Prostate gland (tissue), 2 donors: ENCODE results near the gene C1orf159. TPM values are rescaled to one million over a fixed set of nuclear protein-coding genes. Genes with fewer than 3 reads are reported as not detected.

Experiments
- DNase-seq: peaks from one replicate; pipeline ENCODE4 v3.0.0-alpha.2; 2019; ENCODE audit warnings: low spot score
- H3K27ac ChIP-seq, 2 donors: fragments of 200-600 bp; sonication (generic); 2 replicates each; pipeline ENCODE4 v1.5.1; 2017 to 2019
- H3K27me3 ChIP-seq: fragments of 200-600 bp; sonication (generic); replicated peaks from 2 replicates; pipeline ENCODE4 v1.5.1; 2019; ENCODE audit not compliant: insufficient read depth
- H3K36me3 ChIP-seq, 2 donors: fragments of 200-600 bp; sonication (generic); 1 replicate in 1 of 2; 2 replicates in 1 of 2; pipeline versions ENCODE4 v1.5.1 to v1.8.1; 2017 to 2019
- H3K4me1 ChIP-seq: fragments of 200-600 bp; sonication (generic); replicated peaks from 2 replicates; pipeline ENCODE4 v1.5.1; 2019
- H3K4me3 ChIP-seq, 2 donors: fragments of 200-600 bp; sonication (generic); 2 replicates each; pipeline ENCODE4 v1.5.1; 2017 to 2019
- H3K9me3 ChIP-seq: fragments of 200-600 bp; sonication (generic); 2 replicates; pipeline ENCODE4 v1.5.1; 2017
- CTCF ChIP-seq, 4 experiments: fragments of 200-600 bp in 2 of 4; fragments of 450-650 bp in 2 of 4; sonication (generic) in 2 of 4; IDR thresholded peaks; 1 replicate in 3 of 4; 2 replicates in 1 of 4; pipeline ENCODE4 v1.5.1; 2016 to 2019; ENCODE audit warnings: antibody characterized with exemption in 4 of 4, mild to moderate bottlenecking in 2 of 4, moderate library complexity in 2 of 4
- POLR2A ChIP-seq: fragments of 450-650 bp; IDR thresholded peaks from one replicate; pipeline ENCODE4 v1.6.1; 2016; ENCODE audit warnings: antibody characterized with exemption, mild to moderate bottlenecking
- POLR2AphosphoS5 ChIP-seq: sonication (generic); formaldehyde crosslinking; IDR thresholded peaks from one replicate; pipeline ENCODE4 v1.6.1; 2017; ENCODE audit warnings: antibody characterized with exemption
- WGBS: methylation state at CpG from one replicate; pipeline ENCODE4 v1.1.5; 2018; 5-methylcytosine and 5-hydroxymethylcytosine counted together
- intact Hi-C: fragments of 100-400 bp; cut with DNase I; formaldehyde crosslinking; loops from one replicate; pipeline ENCODE4 v1.14.2; 2022
- total RNA-seq, 2 donors: library from RNA; depleted of rRNA; stranded (reverse); fragments of >200 nt; gene quantifications; one replicate each; pipeline ENCODE4 v1.1.0, GENCODE V29; 2016

C1orf159 gene
- 10 to 100 TPM; 20.0 to 26.4 TPM for total RNA-seq

DNA sequence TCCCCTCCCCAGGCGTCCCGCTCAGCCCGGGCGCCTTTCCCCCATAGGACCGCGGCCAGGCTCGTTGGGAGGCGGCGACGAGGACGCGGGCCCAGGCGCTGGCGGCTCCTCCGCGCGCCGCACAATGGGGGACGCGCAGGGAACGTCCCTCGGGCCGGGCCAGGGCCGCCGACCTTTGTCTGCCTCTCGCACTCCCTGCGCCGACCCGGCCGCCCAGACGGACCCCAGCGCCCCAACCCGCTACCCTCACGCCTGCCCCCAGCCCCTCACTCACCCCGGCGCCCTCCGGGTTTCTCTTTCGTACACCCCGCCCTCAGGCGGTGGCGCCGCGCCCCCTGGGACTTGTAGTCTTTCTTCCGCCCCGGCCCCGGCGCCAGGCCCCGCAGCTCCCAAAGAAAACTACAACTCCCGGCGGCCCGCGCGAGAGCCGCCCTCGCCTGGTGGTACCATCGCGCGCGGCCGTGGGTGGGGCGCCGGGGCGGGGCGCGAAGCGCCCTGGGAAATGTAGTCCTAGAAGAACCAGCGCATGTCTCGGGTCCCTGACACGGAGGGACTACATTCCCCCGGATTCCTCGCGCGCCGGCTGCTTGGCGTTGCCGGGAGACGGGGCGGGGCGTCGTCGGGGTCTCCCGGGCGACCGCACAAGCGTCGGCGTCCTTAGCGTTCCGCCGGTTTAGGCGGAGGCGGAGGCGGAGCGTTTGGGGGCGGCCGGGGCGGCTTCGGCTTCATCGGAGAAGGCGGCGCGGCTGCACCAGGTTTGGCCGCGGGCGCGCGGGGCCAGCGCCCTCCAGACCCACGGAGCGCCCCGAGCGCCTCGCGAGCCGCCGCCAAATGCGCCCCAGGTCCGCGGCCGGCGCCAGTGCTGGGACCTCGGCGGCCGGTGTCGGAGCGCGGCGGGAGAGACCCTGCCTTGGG is at the start of gene C1orf159:
Gene C1orf159 (minus strand): TSS at position 304 of the 915 bp plus-strand sequence. CDS start 24,546 bp downstream, outside the sequence.
- peak; percentile 99 for DNase-seq
- H3K27me3 ChIP-seq: no peaks in the 10 kb centered on the region
- under 1% methylated on average over 108 of the region's 128 CpGs for WGBS
- no peaks in the 10 kb centered on the region for H3K4me1 ChIP-seq
- H3K4me3 ChIP-seq: peak within 1 kb of the TSS; percentile 94 to 99
- TF ChIP-seq CTCF (IDR thresholded peaks at IDR 0.05) (peak in 2 of 4 experiments; percentile 40 to 69), POLR2AphosphoS5 (peak; percentile 84), POLR2A (peak; percentile 6)
- H3K36me3 ChIP-seq: no peaks in the 10 kb centered on the region
- no peaks in the 10 kb centered on the region for H3K9me3 ChIP-seq
- peak within 1 kb of the TSS; percentile 69 to 74 for H3K27ac ChIP-seq
- intact Hi-C loops: no loop called here

GRCh38 chr1:1165485-1165884 is 49.6 kb upstream of the C1orf159 start:
- H3K36me3 ChIP-seq: no peaks in the 10 kb centered on the region
- WGBS: 38% methylated on average over 11 of the region's 12 CpGs
- H3K4me3 ChIP-seq: peak overlapping the region; percentile 45 to 62
- no peaks in the 10 kb centered on the region for H3K27me3 ChIP-seq
- intact Hi-C loops: no loop called here
- H3K27ac ChIP-seq: peak overlapping the region; percentile 92 to 95
- peaks cover 10% of the 10 kb centered on the region for H3K4me1 ChIP-seq
- no peaks in the 10 kb centered on the region for H3K9me3 ChIP-seq
- DNase-seq: no peak
- no peak for TF ChIP-seq CTCF (IDR thresholded peaks at IDR 0.05)

GRCh38 chr1:1164701-1165451 is 49.0 kb upstream of the C1orf159 start:
- Histone ChIP-seq H3K27me3 (no peaks in the 10 kb centered on the region), H3K27ac (peak overlapping the region; percentile 92 to 95), H3K4me1 (peaks cover 10% of the 10 kb centered on the region), H3K4me3 (peak overlapping the region; percentile 45 to 62), H3K9me3 (no peaks in the 10 kb centered on the region), H3K36me3 (no peaks in the 10 kb centered on the region)
- peak; percentile 46 for TF ChIP-seq POLR2AphosphoS5
- no peak for TF ChIP-seq CTCF (IDR thresholded peaks at IDR 0.05)
- 48% methylated on average over 47 of the region's 48 CpGs for WGBS
- peak; percentile 61 for DNase-seq
- intact Hi-C loops: no loop called here

- DNase-seq: no peak
- intact Hi-C loops: no loop called here
- H3K36me3 ChIP-seq: no peaks in the 10 kb centered on the region
- 33% methylated on average over 26 of the region's 26 CpGs for WGBS
- H3K27ac ChIP-seq: peak overlapping the region; percentile 92 to 95
- peak overlapping the region; percentile 45 to 62 for H3K4me3 ChIP-seq
- no peaks in the 10 kb centered on the region for H3K27me3 ChIP-seq
- H3K9me3 ChIP-seq: no peaks in the 10 kb centered on the region
- H3K4me1 ChIP-seq: peaks cover 10% of the 10 kb centered on the region
- TF ChIP-seq POLR2AphosphoS5: no peak
- no peak for TF ChIP-seq POLR2A
- TF ChIP-seq CTCF (IDR thresholded peaks at IDR 0.05): no peak
Measured at GRCh38 chr1:1164361-1164700, 48.4 kb upstream of the C1orf159 start.
